IPS-11a (cell line): ENCODE measurements around the gene ELP4.
A peak's percentile ranks its signal among the peaks of the same experiment; 100 is the strongest.
"Not testable (repeated sequence)": the region's sequence is repeated elsewhere in the genome, so short reads cannot be mapped to it uniquely, and the experiment has no call there.

ENCODE experiments used
- H3K4me3 ChIP-seq: one replicate; pipeline ENCODE4 v1.5.1; 2013; ENCODE audit warnings: low read depth, low read length, control low read depth

The ELP4 gene, protein sequence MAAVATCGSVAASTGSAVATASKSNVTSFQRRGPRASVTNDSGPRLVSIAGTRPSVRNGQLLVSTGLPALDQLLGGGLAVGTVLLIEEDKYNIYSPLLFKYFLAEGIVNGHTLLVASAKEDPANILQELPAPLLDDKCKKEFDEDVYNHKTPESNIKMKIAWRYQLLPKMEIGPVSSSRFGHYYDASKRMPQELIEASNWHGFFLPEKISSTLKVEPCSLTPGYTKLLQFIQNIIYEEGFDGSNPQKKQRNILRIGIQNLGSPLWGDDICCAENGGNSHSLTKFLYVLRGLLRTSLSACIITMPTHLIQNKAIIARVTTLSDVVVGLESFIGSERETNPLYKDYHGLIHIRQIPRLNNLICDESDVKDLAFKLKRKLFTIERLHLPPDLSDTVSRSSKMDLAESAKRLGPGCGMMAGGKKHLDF

DNA sequence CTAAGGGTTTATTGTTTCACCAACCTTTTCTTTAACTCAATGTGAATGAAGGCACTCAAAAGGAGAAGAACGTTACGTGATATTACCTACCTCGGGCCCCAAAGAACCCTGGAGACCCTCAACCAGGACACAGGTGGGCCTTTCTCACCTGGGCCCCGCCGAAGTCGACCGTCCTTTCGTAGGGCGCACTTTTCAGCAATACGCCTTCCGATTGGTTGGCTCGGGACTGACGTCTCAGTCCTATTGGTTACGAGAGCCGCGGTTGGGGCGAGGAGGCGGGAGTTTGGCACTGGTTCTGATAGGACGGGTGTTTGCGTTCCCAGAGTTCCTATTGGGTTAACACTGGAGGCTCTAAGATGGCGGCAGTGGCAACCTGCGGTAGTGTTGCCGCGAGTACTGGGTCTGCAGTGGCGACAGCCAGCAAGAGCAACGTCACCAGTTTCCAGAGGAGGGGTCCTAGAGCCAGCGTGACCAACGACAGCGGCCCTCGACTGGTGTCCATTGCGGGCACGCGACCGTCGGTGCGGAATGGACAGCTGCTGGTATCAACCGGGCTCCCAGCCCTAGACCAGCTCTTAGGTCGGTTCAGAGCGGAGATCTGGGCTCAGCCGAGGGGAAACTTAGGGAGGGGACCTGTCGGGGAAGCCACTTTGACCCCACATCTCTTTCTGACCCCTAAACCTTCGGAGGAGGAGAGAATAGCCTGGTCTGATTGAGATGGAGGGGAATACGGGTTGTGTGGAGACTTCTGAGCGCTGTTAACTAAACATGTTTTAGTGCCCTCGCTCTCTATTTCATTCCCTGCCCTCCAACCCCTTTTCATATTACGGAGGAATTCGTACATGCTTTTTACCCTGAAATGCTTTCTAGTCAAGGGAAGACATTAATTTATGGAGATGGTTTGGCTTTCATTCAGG is at the start of gene ELP4, which contains the start of gene IMMP1L:
Gene ELP4, plus strand, starts transcription at position 339 of the 917 bp plus-strand sequence. Its CDS starts 18 bp downstream, at position 357.
Gene IMMP1L, minus strand, starts transcription at position 194 of the 917 bp plus-strand sequence. CDS start 46,346 bp downstream, outside the sequence.
- peak within 1 kb of the TSS; percentile 98 for H3K4me3 ChIP-seq

DNA sequence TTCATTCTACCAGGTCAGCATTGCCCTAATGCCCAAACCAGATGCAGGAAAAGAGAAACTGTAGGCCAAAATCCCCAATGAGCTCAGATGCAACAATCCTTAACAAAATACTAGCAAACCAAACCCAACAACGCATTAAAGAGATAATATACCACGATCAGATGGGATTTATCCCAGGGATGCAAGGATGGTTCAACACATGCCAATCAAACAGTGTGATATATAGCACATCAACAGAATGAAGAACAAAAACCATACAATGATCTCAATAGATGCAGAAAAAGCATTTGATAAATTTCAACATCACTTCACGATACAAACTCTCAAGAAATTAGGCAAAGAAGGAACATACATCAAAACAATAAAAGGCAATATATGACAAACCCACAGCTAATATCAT is 45.1 kb upstream of the ELP4 start:
- no peak overlapping the region for H3K4me3 ChIP-seq

DNA sequence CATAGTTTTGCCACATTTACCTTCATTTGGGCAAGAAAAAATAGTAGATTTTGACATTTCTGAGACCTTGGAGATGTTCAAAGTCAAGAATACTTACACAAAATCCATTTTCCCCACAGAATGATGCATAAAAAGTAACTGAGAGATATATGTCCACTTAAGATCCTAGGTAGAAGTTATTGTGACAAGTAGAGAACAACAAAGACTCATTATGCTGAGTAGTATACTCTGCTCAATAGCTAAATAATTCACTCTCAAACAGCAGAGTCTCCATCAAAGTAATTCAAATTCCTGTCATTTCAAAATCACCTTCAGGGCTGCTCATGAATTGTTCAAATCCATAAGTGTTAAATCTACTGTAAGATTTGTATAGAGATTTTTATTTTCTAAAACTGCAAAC is 35.5 kb upstream of the ELP4 start:
- H3K4me3 ChIP-seq, result no peak overlapping the region

DNA sequence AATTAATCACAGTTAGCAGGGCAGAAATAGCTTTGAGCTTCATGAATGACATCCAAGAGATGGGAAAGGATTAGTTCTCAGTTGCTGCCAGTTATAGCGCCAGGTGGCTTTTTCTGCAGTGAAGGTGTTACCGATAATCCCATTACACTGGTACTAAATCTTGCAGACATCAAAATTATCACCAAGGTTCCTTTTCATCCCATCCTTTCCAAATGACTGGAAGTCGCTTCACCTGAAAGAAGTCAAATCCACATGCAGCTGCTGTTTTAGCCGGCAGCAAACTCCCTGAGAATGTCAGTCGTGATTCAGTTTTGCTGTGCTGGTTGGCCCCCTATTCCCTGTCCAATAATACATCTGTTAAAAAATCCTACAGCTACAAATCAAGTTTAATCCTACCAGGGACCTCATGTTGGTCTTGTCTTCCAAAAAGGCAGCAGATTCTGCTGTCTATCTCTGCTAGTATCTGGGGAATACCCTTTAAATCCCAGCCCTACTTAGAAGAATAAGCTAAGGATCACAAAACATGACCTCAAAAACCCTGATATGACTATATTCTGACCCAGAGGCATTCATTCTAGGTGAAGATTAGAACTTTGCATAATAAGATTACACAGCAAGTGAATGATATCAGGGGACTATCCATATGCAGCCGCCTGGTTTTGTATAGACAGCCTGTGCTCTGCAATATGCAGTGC is 31.9 kb upstream of the ELP4 start:
- H3K4me3 ChIP-seq, result no peak overlapping the region

- H3K4me3 ChIP-seq, result no peak overlapping the region
Measured at GRCh38 chr11:31478223-31478590, 31.4 kb upstream of the ELP4 start.

DNA sequence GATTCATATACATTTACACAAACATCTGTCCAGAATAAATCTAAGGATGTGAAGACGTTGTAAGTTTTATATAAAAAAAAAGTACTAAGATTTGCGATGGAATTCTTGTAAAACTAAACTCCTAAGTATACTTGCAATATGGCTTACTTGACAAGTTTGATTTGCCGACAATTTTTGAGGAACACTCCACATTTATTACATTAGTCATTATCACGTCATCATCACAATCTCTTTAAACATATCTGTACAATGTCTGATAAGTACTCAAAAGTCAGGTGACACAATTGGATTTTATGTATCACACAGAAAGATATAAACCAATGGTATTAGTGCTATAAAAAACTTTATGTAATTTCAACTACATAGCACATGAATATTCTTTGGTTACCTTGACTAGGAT is 30.5 kb upstream of the ELP4 start:
- no peak overlapping the region for H3K4me3 ChIP-seq

DNA sequence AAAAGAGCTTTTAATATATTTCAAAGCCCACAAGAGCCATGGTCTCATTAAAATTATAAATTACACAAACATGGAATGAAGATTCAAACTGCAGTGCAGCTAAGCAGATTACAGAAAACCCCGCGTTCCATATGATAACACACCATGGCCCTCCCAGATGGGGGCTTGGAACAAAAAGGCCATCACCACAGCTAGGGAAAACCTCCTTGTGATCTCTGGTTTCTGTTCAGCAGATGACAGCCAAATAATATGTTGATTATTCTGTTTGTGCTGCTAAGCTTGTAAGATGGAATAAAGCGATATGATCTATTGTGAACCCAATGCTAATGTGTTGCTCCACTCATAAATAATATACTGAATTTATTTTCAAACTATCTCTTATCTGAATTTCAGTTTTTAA is 28.6 kb upstream of the ELP4 start:
- H3K4me3 ChIP-seq, result no peak overlapping the region

- H3K4me3 ChIP-seq, result no peak overlapping the region
Measured at GRCh38 chr11:31484497-31484896, 25.1 kb upstream of the ELP4 start.

DNA sequence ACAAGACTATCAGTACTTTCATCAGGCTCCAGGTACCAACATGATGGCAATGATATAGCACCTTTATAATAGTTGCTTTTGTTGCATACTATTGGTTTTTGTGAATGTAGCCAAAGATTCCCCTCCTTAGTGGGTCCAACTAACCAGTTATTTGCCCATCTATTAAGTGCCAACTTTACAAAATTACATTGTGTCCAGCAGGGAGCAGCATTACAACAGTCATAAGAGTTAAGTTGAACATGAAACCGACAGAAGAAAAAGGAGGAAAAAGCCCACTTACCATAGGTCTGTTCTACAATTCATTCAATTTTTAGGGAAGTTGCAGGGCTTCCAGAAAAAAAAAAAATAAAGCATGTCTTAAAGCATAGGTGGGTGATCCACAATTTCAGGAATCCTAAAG is 21.7 kb upstream of the ELP4 start:
- no peak overlapping the region for H3K4me3 ChIP-seq

- H3K4me3 ChIP-seq, result no peak overlapping the region
Measured at GRCh38 chr11:31492320-31492913, 17.1 kb upstream of the ELP4 start.

DNA sequence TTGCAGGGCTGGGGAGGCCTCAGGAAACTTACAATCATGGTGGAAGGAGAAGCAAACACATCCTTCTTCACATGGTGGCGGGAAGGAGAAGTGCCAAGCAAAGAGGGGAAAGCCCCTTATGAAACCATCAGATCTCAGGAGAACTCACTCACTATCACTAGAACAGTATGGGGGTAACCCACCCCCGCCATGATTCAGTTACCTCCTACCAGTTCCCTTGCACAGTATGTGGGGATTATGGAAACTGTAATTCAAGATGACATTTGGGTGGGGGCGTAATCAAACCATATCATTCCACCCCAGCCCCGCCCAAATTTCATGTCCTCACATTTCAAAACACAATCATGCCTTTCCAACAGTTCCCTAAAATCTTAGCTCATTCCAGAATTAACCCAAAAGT is 16.3 kb upstream of the ELP4 start:
- H3K4me3 ChIP-seq, result no peak overlapping the region

GRCh38 chr11:31493762-31494161 is 15.8 kb upstream of the ELP4 start:
- not testable (repeated sequence) for H3K4me3 ChIP-seq

GRCh38 chr11:31499576-31500178 is 9.9 kb upstream of the ELP4 start:
- no peak overlapping the region for H3K4me3 ChIP-seq

DNA sequence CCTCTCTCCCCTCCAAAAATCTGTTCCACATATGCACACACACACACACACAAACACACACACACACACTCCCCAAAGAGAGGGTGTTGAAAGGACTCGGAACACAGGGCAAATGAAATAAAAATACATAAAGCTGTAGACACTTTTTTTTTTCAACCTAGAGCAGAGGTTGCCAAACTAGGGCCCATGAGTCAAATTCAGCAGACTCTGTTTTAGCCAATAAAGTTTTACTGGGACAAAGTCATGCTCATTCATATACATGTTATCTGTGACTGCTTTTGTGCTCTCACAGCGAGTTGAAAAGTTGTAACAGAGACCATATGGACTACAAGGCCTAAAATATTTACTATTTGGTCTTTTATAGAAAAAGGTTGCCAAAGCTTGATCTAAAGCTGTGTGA is 9.0 kb upstream of the ELP4 start:
- no peak overlapping the region for H3K4me3 ChIP-seq

- H3K4me3 ChIP-seq, result peak overlapping the region; percentile 98
Measured at GRCh38 chr11:31509051-31509428, 527 bp upstream of the ELP4 start.

DNA sequence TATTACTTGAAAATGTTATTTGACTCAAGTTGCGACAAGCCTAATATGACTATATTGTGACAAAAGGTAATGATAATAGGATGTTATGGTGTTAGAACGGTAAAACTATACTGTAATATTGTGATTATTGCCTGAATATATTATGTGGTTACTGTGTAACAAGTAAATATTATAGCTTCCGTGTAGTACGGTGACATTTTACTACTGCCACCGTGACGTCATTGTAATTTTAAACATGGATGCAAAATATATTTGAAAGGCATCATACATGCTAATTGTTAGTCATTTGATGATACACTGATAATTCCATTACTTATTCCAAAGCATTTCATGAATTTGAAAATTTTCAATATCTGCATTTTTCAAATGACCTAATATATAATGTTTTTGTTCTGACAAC is 2.5 kb downstream of the ELP4 start:
- H3K4me3 ChIP-seq, result no peak overlapping the region

DNA sequence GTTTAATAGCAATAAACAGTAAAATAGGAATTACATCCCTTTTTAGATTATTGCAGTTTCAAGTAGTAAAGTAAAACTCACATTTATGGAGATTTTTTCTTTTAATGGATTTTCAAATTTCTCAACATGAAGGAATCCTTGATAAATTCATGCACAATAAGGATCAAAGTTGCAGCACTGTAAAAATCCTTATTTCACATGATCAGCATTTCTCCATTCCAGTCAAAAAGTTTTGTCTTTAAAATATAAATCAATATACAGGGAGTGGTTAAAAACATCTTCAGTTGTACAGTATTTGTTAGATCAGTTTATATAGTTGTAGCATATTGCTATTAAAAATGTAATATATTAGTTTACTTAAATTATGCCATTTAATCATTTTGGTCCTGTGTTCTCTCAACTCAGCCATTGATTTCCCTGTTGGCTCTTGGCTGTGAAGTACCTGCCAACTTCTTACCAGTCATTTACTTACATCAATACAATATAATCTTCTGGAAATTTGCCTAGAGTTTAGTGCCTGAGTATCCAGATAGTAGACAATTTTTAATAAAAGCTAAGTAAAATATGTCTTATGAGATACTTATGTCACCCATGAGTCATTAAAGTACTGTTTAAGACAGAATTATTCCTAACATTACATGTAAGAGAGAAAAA is 12.1 kb downstream of the ELP4 start:
- H3K4me3 ChIP-seq, result no peak overlapping the region

GRCh38 chr11:31529189-31529588 is 19.6 kb downstream of the ELP4 start:
- H3K4me3 ChIP-seq, result no peak overlapping the region

GRCh38 chr11:31529701-31530100 is 20.1 kb downstream of the ELP4 start:
- H3K4me3 ChIP-seq, result no peak overlapping the region

- no peak overlapping the region for H3K4me3 ChIP-seq
Measured at GRCh38 chr11:31531293-31531692, 21.7 kb downstream of the ELP4 start.
